ENCODE measurements around the gene FCN1.

Gene FCN1

GRCh38 chr9:134925011-134925511 is 7.3 kb upstream of the FCN1 start:
- TF ChIP-seq CTCF (IDR thresholded peaks at IDR 0.05; ENCODE audit: unreplicated experiment in 3 of 3) = no peak
- no peaks in the 10 kb centered on the region for H3K36me3 Mint-ChIP-seq (ENCODE audit: low read depth)
- H3K27me3 Mint-ChIP-seq (ENCODE audit: low read depth) = peaks cover 26% of the 10 kb centered on the region
- no peaks in the 10 kb centered on the region for H3K4me1 Mint-ChIP-seq
- H3K9me3 Mint-ChIP-seq = peaks cover 6% of the 10 kb centered on the region
- H3K27ac Mint-ChIP-seq = no peak overlapping the region
- H3K4me3 Mint-ChIP-seq = no peak overlapping the region

DNA sequence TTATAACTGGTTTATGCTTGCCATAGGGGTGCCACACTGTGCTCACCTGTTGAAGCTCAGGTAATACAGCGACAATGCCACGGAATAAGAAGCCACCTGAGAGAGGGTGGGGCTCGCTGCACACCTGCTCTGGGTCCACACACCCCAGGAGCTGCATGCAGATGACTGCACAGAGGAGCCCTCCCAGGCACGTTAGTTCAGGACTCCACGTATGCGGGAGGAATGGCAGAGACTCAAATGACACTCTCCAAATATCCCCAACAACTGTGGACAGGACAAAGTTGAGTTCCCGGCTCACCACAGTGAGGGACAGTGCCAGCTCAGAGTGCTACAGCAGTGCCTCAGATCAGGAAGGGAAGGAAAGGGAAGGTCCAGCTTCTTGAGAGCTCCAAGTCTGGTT is 5.8 kb upstream of the FCN1 start:
- H3K36me3 Mint-ChIP-seq (ENCODE audit: low read depth) = no peaks in the 10 kb centered on the region
- no peak overlapping the region for H3K27ac Mint-ChIP-seq
- no peak overlapping the region for H3K4me3 Mint-ChIP-seq
- no peak for TF ChIP-seq CTCF (IDR thresholded peaks at IDR 0.05; ENCODE audit: unreplicated experiment in 3 of 3)
- H3K4me1 Mint-ChIP-seq = no peaks in the 10 kb centered on the region
- H3K27me3 Mint-ChIP-seq (ENCODE audit: low read depth) = peaks cover 18% of the 10 kb centered on the region
- H3K9me3 Mint-ChIP-seq = peaks cover 13% of the 10 kb centered on the region

GRCh38 chr9:134922932-134923240 is 5.2 kb upstream of the FCN1 start:
- peaks cover 21% of the 10 kb centered on the region for H3K27me3 Mint-ChIP-seq (ENCODE audit: low read depth)
- no peak for TF ChIP-seq CTCF (IDR thresholded peaks at IDR 0.05; ENCODE audit: unreplicated experiment in 3 of 3)
- no peaks in the 10 kb centered on the region for H3K4me1 Mint-ChIP-seq
- no peaks in the 10 kb centered on the region for H3K36me3 Mint-ChIP-seq (ENCODE audit: low read depth)
- H3K27ac Mint-ChIP-seq = no peak overlapping the region
- peaks cover 15% of the 10 kb centered on the region for H3K9me3 Mint-ChIP-seq
- H3K4me3 Mint-ChIP-seq = no peak overlapping the region

DNA sequence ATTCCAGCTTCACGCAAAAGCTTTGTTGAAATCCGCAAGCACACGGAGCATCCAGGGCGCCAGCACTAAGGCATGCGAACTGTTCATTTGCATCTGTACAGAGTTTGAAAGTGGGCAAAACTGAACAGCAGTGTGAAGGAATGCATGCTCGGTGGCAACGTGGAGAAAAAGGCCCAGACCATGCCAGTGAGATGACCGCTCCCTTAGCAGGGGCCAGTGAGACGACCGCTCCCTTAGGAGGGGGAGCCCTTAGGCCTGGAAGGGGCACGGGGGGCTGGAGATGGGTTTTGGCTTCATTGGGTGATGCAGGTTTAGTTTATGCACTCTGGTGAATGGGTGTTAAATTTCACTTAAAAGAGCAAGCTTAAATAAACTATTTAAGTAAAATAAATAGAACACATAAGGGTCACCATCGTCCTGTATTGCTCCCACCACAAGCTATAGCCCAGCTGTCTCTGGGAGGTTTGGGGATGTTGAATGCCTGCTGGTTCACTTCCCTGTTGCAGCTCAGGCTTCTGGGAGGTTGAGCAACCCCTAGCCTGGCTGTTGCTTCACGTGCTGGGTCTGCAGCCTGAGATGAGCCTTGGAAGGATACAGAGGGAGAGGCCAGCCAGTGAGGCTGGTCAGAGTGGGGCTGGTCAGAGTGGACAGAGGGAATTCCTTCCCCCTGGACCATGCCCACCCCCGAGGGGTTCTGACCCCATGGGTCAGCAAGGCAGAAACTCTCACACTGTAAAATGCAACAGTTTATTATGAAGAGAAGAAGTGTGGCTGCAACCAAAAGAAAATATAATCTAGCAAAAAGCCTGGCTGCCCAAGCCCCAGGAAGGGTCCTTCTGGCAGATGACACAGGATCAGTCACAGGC is 4.6 kb upstream of the FCN1 start:
- Mint-ChIP-seq H3K27me3 (ENCODE audit: low read depth) (peaks cover 25% of the 10 kb centered on the region), H3K9me3 (peaks cover 15% of the 10 kb centered on the region), H3K4me3 (no peak overlapping the region), H3K4me1 (no peaks in the 10 kb centered on the region), H3K36me3 (ENCODE audit: low read depth) (no peaks in the 10 kb centered on the region), H3K27ac (no peak overlapping the region)
- no peak for TF ChIP-seq CTCF (IDR thresholded peaks at IDR 0.05; ENCODE audit: unreplicated experiment in 3 of 3)

DNA sequence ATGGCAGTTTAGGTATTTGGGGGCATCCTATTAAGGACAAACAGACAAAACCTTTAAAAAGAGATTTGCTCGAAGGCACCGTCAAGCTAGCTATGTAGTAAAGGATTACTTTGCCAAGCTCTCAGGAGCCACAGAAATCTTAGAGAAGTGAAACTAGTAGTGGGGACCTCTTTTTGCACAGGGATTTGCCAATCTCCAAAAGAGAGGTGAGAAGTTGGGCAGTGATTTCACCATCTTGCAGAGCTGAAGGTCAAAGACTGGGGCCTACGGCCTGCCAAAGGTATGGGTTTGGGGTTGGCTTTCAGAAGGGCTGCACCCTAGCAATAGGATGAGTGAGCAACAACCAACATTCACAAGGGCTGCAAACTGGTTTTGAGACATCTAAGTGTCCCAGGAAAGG is 1.6 kb upstream of the FCN1 start:
- Mint-ChIP-seq H3K27ac (no peak overlapping the region), H3K4me3 (no peak overlapping the region), H3K4me1 (no peaks in the 10 kb centered on the region), H3K36me3 (ENCODE audit: low read depth) (no peaks in the 10 kb centered on the region), H3K27me3 (ENCODE audit: low read depth) (peaks cover 23% of the 10 kb centered on the region), H3K9me3 (peaks cover 12% of the 10 kb centered on the region)
- TF ChIP-seq CTCF (IDR thresholded peaks at IDR 0.05; ENCODE audit: unreplicated experiment in 3 of 3) = no peak

GRCh38 chr9:134918646-134919045 is 934 bp upstream of the FCN1 start:
- H3K27ac Mint-ChIP-seq = no peak overlapping the region
- H3K4me1 Mint-ChIP-seq = no peaks in the 10 kb centered on the region
- no peaks in the 10 kb centered on the region for H3K36me3 Mint-ChIP-seq (ENCODE audit: low read depth)
- no peak overlapping the region for H3K4me3 Mint-ChIP-seq
- peaks cover 23% of the 10 kb centered on the region for H3K27me3 Mint-ChIP-seq (ENCODE audit: low read depth)
- peaks cover 12% of the 10 kb centered on the region for H3K9me3 Mint-ChIP-seq
- TF ChIP-seq CTCF (IDR thresholded peaks at IDR 0.05; ENCODE audit: unreplicated experiment in 3 of 3) = no peak
